ENCODE data around the gene DNHD1.

Gene DNHD1

GRCh38 chr11:6601041-6601461 lies 104.0 kb downstream of the DNHD1 start:
- Mint-ChIP-seq H3K27me3 (no peaks in the 10 kb centered on the region), H3K36me3 (peaks cover 5% of the 10 kb centered on the region), H3K4me3 (peak overlapping the region; percentile 1), H3K4me1 (peaks cover 32% of the 10 kb centered on the region), H3K27ac (no peak overlapping the region), H3K9me3 (no peaks in the 10 kb centered on the region)

GRCh38 chr11:6602096-6602940 lies 105.2 kb downstream of the DNHD1 start:
- H3K9me3 Mint-ChIP-seq = no peaks in the 10 kb centered on the region
- H3K27ac Mint-ChIP-seq = no peak overlapping the region
- no peak overlapping the region for H3K4me3 Mint-ChIP-seq
- peaks cover 5% of the 10 kb centered on the region for H3K36me3 Mint-ChIP-seq
- peaks cover 32% of the 10 kb centered on the region for H3K4me1 Mint-ChIP-seq
- no peaks in the 10 kb centered on the region for H3K27me3 Mint-ChIP-seq

GRCh38 chr11:6603287-6604080 lies 106.4 kb downstream of the DNHD1 start, which contains the start of the genes ILK and RRP8:
Gene ILK (plus strand): TSS chr11:6603774. CDS start chr11:6604272, 498 bp downstream.
Gene RRP8 (minus strand): TSS chr11:6603616. CDS start chr11:6603502, 114 bp downstream.
- Mint-ChIP-seq H3K4me3 (no peak within 1 kb of the TSS), H3K27me3 (no peaks in the 10 kb centered on the region), H3K4me1 (peaks cover 34% of the 10 kb centered on the region), H3K9me3 (no peaks in the 10 kb centered on the region), H3K27ac (no peak within 1 kb of the TSS), H3K36me3 (peaks cover 6% of the 10 kb centered on the region)

- no peak overlapping the region for H3K27ac Mint-ChIP-seq
- H3K36me3 Mint-ChIP-seq = peaks cover 6% of the 10 kb centered on the region
- H3K4me3 Mint-ChIP-seq = no peak overlapping the region
- peaks cover 34% of the 10 kb centered on the region for H3K4me1 Mint-ChIP-seq
- no peaks in the 10 kb centered on the region for H3K27me3 Mint-ChIP-seq
- no peaks in the 10 kb centered on the region for H3K9me3 Mint-ChIP-seq
Observed at GRCh38 chr11:6604081-6604626, 107.1 kb downstream of the DNHD1 start.

- Mint-ChIP-seq H3K4me3 (no peak overlapping the region), H3K4me1 (peaks cover 33% of the 10 kb centered on the region)
Observed at GRCh38 chr11:6604790-6605189, 107.7 kb downstream of the DNHD1 start.

GRCh38 chr11:6606471-6607189 lies 109.5 kb downstream of the DNHD1 start:
- Mint-ChIP-seq H3K4me3 (no peak overlapping the region), H3K27ac (no peak overlapping the region), H3K36me3 (peaks cover 15% of the 10 kb centered on the region), H3K27me3 (no peaks in the 10 kb centered on the region), H3K9me3 (no peaks in the 10 kb centered on the region), H3K4me1 (peaks cover 44% of the 10 kb centered on the region)

More at GRCh38 chr11:6604790-6605189, 107.7 kb downstream of the DNHD1 start:
- Mint-ChIP-seq H3K9me3 (no peaks in the 10 kb centered on the region), H3K36me3 (peaks cover 10% of the 10 kb centered on the region), H3K27me3 (no peaks in the 10 kb centered on the region), H3K27ac (no peak overlapping the region)

GRCh38 chr11:6607190-6607795 lies 110.2 kb downstream of the DNHD1 start:
- Mint-ChIP-seq H3K27me3 (no peaks in the 10 kb centered on the region), H3K36me3 (peaks cover 15% of the 10 kb centered on the region), H3K9me3 (no peaks in the 10 kb centered on the region), H3K4me3 (peak overlapping the region; percentile 57), H3K27ac (peak overlapping the region; percentile 73), H3K4me1 (peaks cover 40% of the 10 kb centered on the region)

- H3K36me3 Mint-ChIP-seq = peaks cover 15% of the 10 kb centered on the region
- H3K27ac Mint-ChIP-seq = no peak overlapping the region
- H3K4me3 Mint-ChIP-seq = no peak overlapping the region
- no peaks in the 10 kb centered on the region for H3K27me3 Mint-ChIP-seq
- no peaks in the 10 kb centered on the region for H3K9me3 Mint-ChIP-seq
- H3K4me1 Mint-ChIP-seq = peaks cover 40% of the 10 kb centered on the region
Observed at GRCh38 chr11:6608011-6608410, 110.9 kb downstream of the DNHD1 start.

- H3K4me3 Mint-ChIP-seq = no peak overlapping the region
- H3K4me1 Mint-ChIP-seq = peaks cover 40% of the 10 kb centered on the region
- peaks cover 15% of the 10 kb centered on the region for H3K36me3 Mint-ChIP-seq
- H3K27ac Mint-ChIP-seq = peak overlapping the region; percentile 75
- H3K27me3 Mint-ChIP-seq = no peaks in the 10 kb centered on the region
- no peaks in the 10 kb centered on the region for H3K9me3 Mint-ChIP-seq
Observed at GRCh38 chr11:6608726-6609501, 111.8 kb downstream of the DNHD1 start.

- Mint-ChIP-seq H3K4me3 (peak overlapping the region; percentile 97), H3K9me3 (no peaks in the 10 kb centered on the region)
Observed at GRCh38 chr11:6609502-6610015, 112.5 kb downstream of the DNHD1 start.

GRCh38 chr11:6610591-6610990 lies 113.5 kb downstream of the DNHD1 start:
- Mint-ChIP-seq H3K4me3 (peak overlapping the region; percentile 97), H3K9me3 (no peaks in the 10 kb centered on the region), H3K27me3 (no peaks in the 10 kb centered on the region), H3K4me1 (peaks cover 40% of the 10 kb centered on the region), H3K36me3 (peaks cover 19% of the 10 kb centered on the region), H3K27ac (peak overlapping the region; percentile 93)

More at GRCh38 chr11:6609502-6610015, 112.5 kb downstream of the DNHD1 start:
- Mint-ChIP-seq H3K27ac (peak overlapping the region; percentile 75), H3K4me1 (peaks cover 40% of the 10 kb centered on the region), H3K36me3 (peaks cover 15% of the 10 kb centered on the region), H3K27me3 (no peaks in the 10 kb centered on the region)

- Mint-ChIP-seq H3K36me3 (peaks cover 23% of the 10 kb centered on the region), H3K4me1 (peaks cover 47% of the 10 kb centered on the region), H3K9me3 (no peaks in the 10 kb centered on the region), H3K4me3 (peak overlapping the region; percentile 97), H3K27me3 (no peaks in the 10 kb centered on the region), H3K27ac (peak overlapping the region; percentile 93)
Observed at GRCh38 chr11:6611092-6611962, 114.2 kb downstream of the DNHD1 start.

GRCh38 chr11:6611963-6612212 lies 114.8 kb downstream of the DNHD1 start:
- Mint-ChIP-seq H3K36me3 (peaks cover 22% of the 10 kb centered on the region), H3K27ac (no peak overlapping the region), H3K4me3 (peak overlapping the region; percentile 97), H3K27me3 (no peaks in the 10 kb centered on the region), H3K9me3 (no peaks in the 10 kb centered on the region), H3K4me1 (peaks cover 51% of the 10 kb centered on the region)
